ENCODE data around the gene HLTF.

The HLTF gene

DNA sequence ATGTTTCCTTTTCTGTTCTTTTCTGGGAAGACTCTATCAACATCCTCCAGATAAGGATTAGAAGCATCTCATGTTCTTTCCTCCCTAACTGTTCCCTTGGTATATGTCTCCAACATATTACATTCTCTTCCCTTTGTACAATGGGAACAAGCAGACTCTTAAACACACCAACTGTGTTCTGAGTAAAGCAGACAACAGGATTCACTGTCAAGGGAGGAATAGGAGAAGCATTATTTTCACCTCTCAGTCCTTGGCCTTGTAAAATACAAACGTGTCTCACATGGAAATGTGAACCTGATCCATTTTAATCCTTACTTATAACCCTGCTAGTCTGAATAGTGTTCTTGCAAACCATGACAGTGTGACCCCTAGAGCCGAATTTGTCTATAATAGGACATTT, 75.4 kb downstream of the HLTF start:
- Histone ChIP-seq H3K36me3 (ENCODE audit: insufficient read depth, insufficient read length, low read length) (peaks cover 51% of the 10 kb centered on the region), H3K9ac (ENCODE audit: insufficient read length, low read depth) (no peak overlapping the region), H3K4me1 (ENCODE audit: insufficient read depth, insufficient read length) (no peaks in the 10 kb centered on the region), H3K4me3 (ENCODE audit: insufficient read length, low read depth) (no peak overlapping the region), H3K9me3 (ENCODE audit: insufficient read depth, low read length) (no peaks in the 10 kb centered on the region), H3K27me3 (ENCODE audit: insufficient read depth, insufficient read length) (no peaks in the 10 kb centered on the region)
- no peak for TF ChIP-seq YY1 (IDR thresholded peaks at IDR 0.05; ENCODE audit: insufficient read depth, insufficient read length)
- no peak for TF ChIP-seq ZNF274 (IDR thresholded peaks at IDR 0.05; ENCODE audit: low read depth, low read length)
- no peak for TF ChIP-seq SUZ12 (IDR thresholded peaks at IDR 0.05; ENCODE audit: extremely low read depth, insufficient read depth, insufficient read length)
- DNase-seq (ENCODE audit: low read depth, low spot score) = no peak

DNA sequence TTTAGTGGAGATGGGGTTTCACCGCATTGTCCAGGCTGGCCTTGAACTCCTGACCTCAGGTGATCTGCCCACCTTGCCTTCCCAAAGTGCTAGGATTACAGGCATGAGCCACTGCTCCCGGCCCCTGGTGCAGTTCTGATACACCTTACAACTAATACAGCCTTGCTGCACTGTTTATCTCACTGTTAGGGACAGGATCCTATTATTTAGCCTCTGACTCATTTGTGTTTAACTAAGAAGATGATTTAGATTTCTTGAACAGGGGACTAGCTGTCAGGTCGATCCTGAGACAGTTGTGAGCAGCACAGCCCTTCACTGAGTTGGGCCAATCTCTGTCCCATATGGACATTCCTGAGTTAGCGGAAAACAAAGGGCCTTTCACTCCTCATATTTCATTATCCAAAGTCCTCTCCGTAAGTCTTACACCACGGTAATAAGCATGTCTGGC, 75.8 kb downstream of the HLTF start:
- H3K9me3 ChIP-seq (ENCODE audit: insufficient read depth, low read length) = no peaks in the 10 kb centered on the region
- H3K9ac ChIP-seq (ENCODE audit: insufficient read length, low read depth) = no peak overlapping the region
- no peak for DNase-seq (ENCODE audit: low read depth, low spot score)
- no peak overlapping the region for H3K4me3 ChIP-seq (ENCODE audit: insufficient read length, low read depth)
- H3K27me3 ChIP-seq (ENCODE audit: insufficient read depth, insufficient read length) = no peaks in the 10 kb centered on the region
- peaks cover 51% of the 10 kb centered on the region for H3K36me3 ChIP-seq (ENCODE audit: insufficient read depth, insufficient read length, low read length)
- no peaks in the 10 kb centered on the region for H3K4me1 ChIP-seq (ENCODE audit: insufficient read depth, insufficient read length)
- TF ChIP-seq YY1 (IDR thresholded peaks at IDR 0.05; ENCODE audit: insufficient read depth, insufficient read length) = no peak
- no peak for TF ChIP-seq ZNF274 (IDR thresholded peaks at IDR 0.05; ENCODE audit: low read depth, low read length)
- no peak for TF ChIP-seq SUZ12 (IDR thresholded peaks at IDR 0.05; ENCODE audit: extremely low read depth, insufficient read depth, insufficient read length)

DNA sequence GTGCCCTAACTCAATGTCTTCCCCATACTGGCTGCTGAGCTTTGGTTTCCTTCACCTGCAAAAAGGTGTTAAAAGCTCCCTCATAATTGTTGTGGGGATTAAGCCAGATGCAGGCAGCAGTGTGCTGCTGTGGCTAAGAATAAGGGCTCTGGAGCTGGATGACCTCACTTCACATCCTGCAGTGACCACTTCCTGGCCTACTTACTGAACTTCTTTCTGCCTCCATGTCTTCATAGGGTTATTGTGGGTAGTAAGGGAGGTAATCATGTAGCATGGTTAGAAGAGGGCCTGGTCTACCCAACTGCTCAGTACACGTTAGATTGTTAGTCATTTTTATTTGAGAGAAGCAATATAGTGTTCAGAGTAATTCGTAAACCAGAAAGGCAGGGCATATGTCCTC, 76.6 kb downstream of the HLTF start:
- no peak for DNase-seq (ENCODE audit: low read depth, low spot score)

DNA sequence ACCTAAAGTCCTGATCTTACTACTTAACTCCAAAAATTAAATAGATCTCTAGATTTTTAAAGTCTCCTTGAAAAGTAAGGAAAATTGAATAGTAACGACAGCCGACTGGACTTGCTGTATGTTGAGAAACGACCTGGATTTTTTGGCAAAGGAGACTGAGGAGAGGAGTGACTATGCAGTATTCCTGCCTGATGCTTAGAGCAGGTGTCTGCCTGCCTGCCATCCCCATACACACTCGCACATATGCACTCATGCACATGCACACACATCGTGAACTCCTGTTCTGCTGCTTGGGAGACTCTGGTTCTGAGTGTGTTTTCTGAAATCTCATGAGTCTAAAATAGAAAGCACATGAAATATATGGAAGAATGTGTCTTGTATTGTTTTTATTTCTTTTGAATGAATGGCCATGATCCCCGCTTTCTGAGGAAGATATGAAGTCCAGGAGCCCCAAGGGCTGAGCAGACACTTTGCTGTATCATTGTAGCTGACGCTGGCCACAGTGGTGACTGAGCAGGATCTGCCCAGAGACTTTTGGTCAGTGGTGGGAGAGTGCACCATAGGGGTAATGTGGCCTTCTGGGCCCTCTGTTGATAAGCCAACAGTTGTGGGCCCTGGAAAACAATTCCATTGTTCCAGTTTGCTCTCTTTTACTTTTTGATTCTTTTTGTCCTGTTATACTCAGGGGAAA, 78.6 kb downstream of the HLTF start:
- DNase-seq (ENCODE audit: low read depth, low spot score) = no peak
- H3K9ac ChIP-seq (ENCODE audit: insufficient read length, low read depth) = no peak overlapping the region
- no peaks in the 10 kb centered on the region for H3K4me1 ChIP-seq (ENCODE audit: insufficient read depth, insufficient read length)
- no peaks in the 10 kb centered on the region for H3K27me3 ChIP-seq (ENCODE audit: insufficient read depth, insufficient read length)
- TF ChIP-seq SUZ12 (IDR thresholded peaks at IDR 0.05; ENCODE audit: extremely low read depth, insufficient read depth, insufficient read length) (no peak), YY1 (IDR thresholded peaks at IDR 0.05; ENCODE audit: insufficient read depth, insufficient read length) (no peak)
- H3K9me3 ChIP-seq (ENCODE audit: insufficient read depth, low read length) = no peaks in the 10 kb centered on the region
- peaks cover 43% of the 10 kb centered on the region for H3K36me3 ChIP-seq (ENCODE audit: insufficient read depth, insufficient read length, low read length)
- H3K4me3 ChIP-seq (ENCODE audit: insufficient read length, low read depth) = no peak overlapping the region

More for the DNA sequence above, 76.6 kb downstream of the HLTF start:
- H3K27me3 ChIP-seq (ENCODE audit: insufficient read depth, insufficient read length) = no peaks in the 10 kb centered on the region
- no peaks in the 10 kb centered on the region for H3K9me3 ChIP-seq (ENCODE audit: insufficient read depth, low read length)
- no peak overlapping the region for H3K9ac ChIP-seq (ENCODE audit: insufficient read length, low read depth)
- TF ChIP-seq YY1 (IDR thresholded peaks at IDR 0.05; ENCODE audit: insufficient read depth, insufficient read length) (no peak), SUZ12 (IDR thresholded peaks at IDR 0.05; ENCODE audit: extremely low read depth, insufficient read depth, insufficient read length) (no peak), ZNF274 (IDR thresholded peaks at IDR 0.05; ENCODE audit: low read depth, low read length) (no peak)
- peaks cover 51% of the 10 kb centered on the region for H3K36me3 ChIP-seq (ENCODE audit: insufficient read depth, insufficient read length, low read length)
- no peaks in the 10 kb centered on the region for H3K4me1 ChIP-seq (ENCODE audit: insufficient read depth, insufficient read length)
- no peak overlapping the region for H3K4me3 ChIP-seq (ENCODE audit: insufficient read length, low read depth)

DNA sequence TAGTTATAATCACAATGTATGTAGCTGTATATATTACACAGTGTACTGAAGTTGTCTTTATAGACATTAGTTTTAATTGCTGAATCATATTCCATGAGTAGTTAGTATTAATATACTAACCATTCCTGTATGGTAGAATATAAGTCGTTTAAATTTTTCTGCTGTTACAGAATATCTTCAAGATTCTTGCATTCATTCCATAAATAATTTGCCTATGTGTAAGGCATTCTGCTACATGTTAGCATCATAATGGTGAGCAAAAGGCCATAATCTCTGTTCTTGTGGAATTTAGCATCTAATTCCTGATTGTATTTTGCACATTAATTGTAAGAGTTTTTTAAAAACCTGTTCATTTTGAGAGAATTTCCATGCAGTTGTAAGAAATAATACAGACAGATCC, 80.9 kb downstream of the HLTF start:
- DNase-seq (ENCODE audit: low read depth, low spot score) = no peak
- Histone ChIP-seq H3K36me3 (ENCODE audit: insufficient read depth, insufficient read length, low read length) (peaks cover 30% of the 10 kb centered on the region), H3K4me3 (ENCODE audit: insufficient read length, low read depth) (no peak overlapping the region), H3K9me3 (ENCODE audit: insufficient read depth, low read length) (no peaks in the 10 kb centered on the region), H3K27me3 (ENCODE audit: insufficient read depth, insufficient read length) (no peaks in the 10 kb centered on the region), H3K9ac (ENCODE audit: insufficient read length, low read depth) (no peak overlapping the region), H3K4me1 (ENCODE audit: insufficient read depth, insufficient read length) (no peaks in the 10 kb centered on the region)
- TF ChIP-seq SUZ12 (IDR thresholded peaks at IDR 0.05; ENCODE audit: extremely low read depth, insufficient read depth, insufficient read length) (no peak), ZNF274 (IDR thresholded peaks at IDR 0.05; ENCODE audit: low read depth, low read length) (no peak), YY1 (IDR thresholded peaks at IDR 0.05; ENCODE audit: insufficient read depth, insufficient read length) (no peak)

DNA sequence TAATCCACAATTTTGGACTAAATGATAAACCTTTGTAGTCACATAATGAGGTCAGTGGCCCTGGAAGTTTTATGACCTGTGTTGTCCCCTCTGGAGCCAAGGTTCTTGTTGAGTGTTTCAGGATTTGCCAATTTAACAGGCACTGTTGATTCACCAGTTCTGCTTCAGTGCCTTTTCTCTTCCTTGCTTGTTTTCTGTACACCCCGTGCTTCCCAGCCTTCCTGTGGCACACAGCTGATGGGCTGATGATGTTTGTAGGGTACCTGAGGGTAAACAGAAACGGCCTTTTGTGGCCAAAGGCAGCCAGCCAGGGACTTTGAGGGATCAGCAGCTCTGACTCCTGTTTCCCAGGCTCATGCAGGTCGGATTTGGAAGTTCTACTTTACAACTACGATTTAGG, 81.7 kb downstream of the HLTF start:
- H3K27me3 ChIP-seq (ENCODE audit: insufficient read depth, insufficient read length) = no peaks in the 10 kb centered on the region
- H3K9me3 ChIP-seq (ENCODE audit: insufficient read depth, low read length) = no peaks in the 10 kb centered on the region
- no peak overlapping the region for H3K9ac ChIP-seq (ENCODE audit: insufficient read length, low read depth)
- H3K4me3 ChIP-seq (ENCODE audit: insufficient read length, low read depth) = no peak overlapping the region
- TF ChIP-seq YY1 (IDR thresholded peaks at IDR 0.05; ENCODE audit: insufficient read depth, insufficient read length) (no peak), SUZ12 (IDR thresholded peaks at IDR 0.05; ENCODE audit: extremely low read depth, insufficient read depth, insufficient read length) (no peak), ZNF274 (IDR thresholded peaks at IDR 0.05; ENCODE audit: low read depth, low read length) (no peak)
- peaks cover 25% of the 10 kb centered on the region for H3K36me3 ChIP-seq (ENCODE audit: insufficient read depth, insufficient read length, low read length)
- DNase-seq (ENCODE audit: low read depth, low spot score) = no peak
- no peaks in the 10 kb centered on the region for H3K4me1 ChIP-seq (ENCODE audit: insufficient read depth, insufficient read length)

DNA sequence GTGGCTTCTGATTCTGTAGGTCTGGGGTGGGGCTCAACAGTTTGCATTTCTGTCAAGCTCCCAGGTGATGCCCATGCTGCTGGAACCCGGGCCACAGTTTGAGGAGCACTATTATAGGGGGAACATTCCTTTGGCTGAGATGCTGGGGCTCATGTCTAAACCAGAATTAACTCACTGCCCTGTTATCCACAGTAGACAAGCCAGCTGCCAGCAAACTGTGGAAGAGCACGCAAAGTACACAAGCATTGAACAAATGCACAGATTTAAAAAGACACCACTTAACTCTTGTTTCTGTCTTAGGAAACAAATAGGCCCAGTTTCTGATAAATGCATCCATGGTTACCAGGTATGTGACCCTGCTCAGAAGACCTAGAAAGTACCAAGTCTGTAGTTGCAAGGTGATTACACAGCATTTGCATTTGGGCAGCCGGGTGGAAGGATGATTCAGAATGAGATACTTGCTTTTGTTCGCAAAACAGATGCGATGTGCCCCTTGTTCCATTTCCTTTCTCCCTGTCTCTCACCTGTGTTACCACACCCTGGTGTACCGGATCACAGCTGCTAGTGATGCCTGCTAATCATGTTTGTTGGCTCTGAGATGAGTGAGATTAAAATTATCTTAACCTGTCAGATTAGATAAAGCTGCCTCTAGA, 82.6 kb downstream of the HLTF start:
- no peak for TF ChIP-seq YY1 (IDR thresholded peaks at IDR 0.05; ENCODE audit: insufficient read depth, insufficient read length)
- TF ChIP-seq SUZ12 (IDR thresholded peaks at IDR 0.05; ENCODE audit: extremely low read depth, insufficient read depth, insufficient read length) = no peak
- H3K36me3 ChIP-seq (ENCODE audit: insufficient read depth, insufficient read length, low read length) = peaks cover 22% of the 10 kb centered on the region
- H3K9me3 ChIP-seq (ENCODE audit: insufficient read depth, low read length) = no peaks in the 10 kb centered on the region
- no peaks in the 10 kb centered on the region for H3K27me3 ChIP-seq (ENCODE audit: insufficient read depth, insufficient read length)
- no peaks in the 10 kb centered on the region for H3K4me1 ChIP-seq (ENCODE audit: insufficient read depth, insufficient read length)
- no peak for DNase-seq (ENCODE audit: low read depth, low spot score)
- no peak overlapping the region for H3K9ac ChIP-seq (ENCODE audit: insufficient read length, low read depth)
- H3K4me3 ChIP-seq (ENCODE audit: insufficient read length, low read depth) = no peak overlapping the region
